Nephron progenitor cell (in vitro differentiated cells): Measurements from ENCODE around the gene GNAI3.

ENCODE experiments used
- DNase-seq: peaks from one replicate; pipeline ENCODE4 v3.0.0; 2021
- H3K27ac Mint-ChIP-seq: 2 replicates; pipeline ENCODE4 v1.8.0; 2021; ENCODE audit warnings: mild to moderate bottlenecking, moderate library complexity, mixed read lengths
- H3K27me3 Mint-ChIP-seq: 2 replicates; pipeline ENCODE4 v1.8.0; 2021; ENCODE audit warnings: mild to moderate bottlenecking, low read depth, mixed read lengths; ENCODE audit not compliant: poor library complexity
- H3K36me3 Mint-ChIP-seq: 2 replicates; pipeline ENCODE4 v1.8.0; 2021; ENCODE audit warnings: low read depth, mixed read lengths
- H3K4me1 Mint-ChIP-seq: 2 replicates; pipeline ENCODE4 v1.8.0; 2021; ENCODE audit warnings: mixed read lengths
- H3K4me3 Mint-ChIP-seq: 2 replicates; pipeline ENCODE4 v1.8.0; 2021; ENCODE audit warnings: mild to moderate bottlenecking, moderate library complexity, mixed read lengths
- H3K9me3 Mint-ChIP-seq: 2 replicates; pipeline ENCODE4 v1.8.0; 2021; ENCODE audit warnings: mild to moderate bottlenecking, moderate library complexity, mixed read lengths
- TF ChIP-seq, protein P1 (sequence below): fragments of 200-600 bp; sonication (generic); IDR thresholded peaks from 2 replicates; pipeline ENCODE4 v1.5.0; 2021; ENCODE audit warnings: antibody characterized with exemption

Gene GNAI3

GRCh38 chr1:109611308-109611990, 63.0 kb downstream of the GNAI3 start:
- no peaks in the 10 kb centered on the region for H3K36me3 Mint-ChIP-seq
- H3K27me3 Mint-ChIP-seq, result peaks cover 14% of the 10 kb centered on the region
- no peak for DNase-seq
- no peak overlapping the region for H3K4me3 Mint-ChIP-seq
- H3K9me3 Mint-ChIP-seq, result no peaks in the 10 kb centered on the region
- TF ChIP-seq, protein P1, sequence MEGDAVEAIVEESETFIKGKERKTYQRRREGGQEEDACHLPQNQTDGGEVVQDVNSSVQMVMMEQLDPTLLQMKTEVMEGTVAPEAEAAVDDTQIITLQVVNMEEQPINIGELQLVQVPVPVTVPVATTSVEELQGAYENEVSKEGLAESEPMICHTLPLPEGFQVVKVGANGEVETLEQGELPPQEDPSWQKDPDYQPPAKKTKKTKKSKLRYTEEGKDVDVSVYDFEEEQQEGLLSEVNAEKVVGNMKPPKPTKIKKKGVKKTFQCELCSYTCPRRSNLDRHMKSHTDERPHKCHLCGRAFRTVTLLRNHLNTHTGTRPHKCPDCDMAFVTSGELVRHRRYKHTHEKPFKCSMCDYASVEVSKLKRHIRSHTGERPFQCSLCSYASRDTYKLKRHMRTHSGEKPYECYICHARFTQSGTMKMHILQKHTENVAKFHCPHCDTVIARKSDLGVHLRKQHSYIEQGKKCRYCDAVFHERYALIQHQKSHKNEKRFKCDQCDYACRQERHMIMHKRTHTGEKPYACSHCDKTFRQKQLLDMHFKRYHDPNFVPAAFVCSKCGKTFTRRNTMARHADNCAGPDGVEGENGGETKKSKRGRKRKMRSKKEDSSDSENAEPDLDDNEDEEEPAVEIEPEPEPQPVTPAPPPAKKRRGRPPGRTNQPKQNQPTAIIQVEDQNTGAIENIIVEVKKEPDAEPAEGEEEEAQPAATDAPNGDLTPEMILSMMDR, result no peak
- H3K4me1 Mint-ChIP-seq, result peaks cover 45% of the 10 kb centered on the region
- H3K27ac Mint-ChIP-seq, result peak overlapping the region; percentile 60

DNA sequence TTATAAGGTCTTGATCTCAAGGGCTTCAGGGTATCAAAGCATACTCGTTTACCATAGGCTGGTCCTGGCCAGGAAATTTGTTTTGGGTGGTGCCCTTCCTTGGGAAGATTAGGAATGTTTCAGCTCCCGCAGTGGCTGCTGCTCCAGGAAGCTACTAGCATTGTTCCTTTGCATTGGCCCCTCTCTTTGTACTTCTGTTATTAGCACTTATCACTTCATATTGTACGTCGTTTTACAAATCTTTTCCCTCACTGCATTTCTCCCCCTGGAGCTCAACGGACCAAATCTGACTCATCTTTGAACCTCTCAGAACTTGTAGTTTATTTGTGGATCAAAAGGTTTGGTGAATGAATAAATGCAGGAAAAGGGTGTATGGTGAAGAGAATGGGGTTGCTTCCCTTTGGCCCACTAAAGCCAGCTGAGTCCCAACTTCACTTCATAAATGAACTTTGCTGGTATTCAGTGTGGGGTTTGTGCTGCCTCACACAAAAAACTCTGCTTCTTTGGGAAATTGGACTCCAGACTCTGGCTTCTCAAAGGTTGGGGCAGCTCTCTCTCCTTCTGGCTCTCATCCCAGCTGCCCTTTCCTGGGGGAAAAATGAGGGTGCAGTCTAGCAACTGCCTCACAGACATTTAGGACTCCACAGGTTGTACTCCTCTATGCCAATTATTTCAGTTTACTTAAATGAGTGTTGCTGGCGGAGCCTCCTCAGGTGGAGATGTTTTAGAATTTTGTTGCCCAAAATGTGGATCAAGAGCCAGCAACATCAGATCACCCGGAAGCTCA, 65.1 kb downstream of the GNAI3 start:
- DNase-seq, result no peak
- H3K27ac Mint-ChIP-seq, result no peak overlapping the region
- no peaks in the 10 kb centered on the region for H3K36me3 Mint-ChIP-seq
- peaks cover 14% of the 10 kb centered on the region for H3K27me3 Mint-ChIP-seq
- no peaks in the 10 kb centered on the region for H3K9me3 Mint-ChIP-seq
- TF ChIP-seq, protein P1, result no peak
- peaks cover 61% of the 10 kb centered on the region for H3K4me1 Mint-ChIP-seq
- no peak overlapping the region for H3K4me3 Mint-ChIP-seq

DNA sequence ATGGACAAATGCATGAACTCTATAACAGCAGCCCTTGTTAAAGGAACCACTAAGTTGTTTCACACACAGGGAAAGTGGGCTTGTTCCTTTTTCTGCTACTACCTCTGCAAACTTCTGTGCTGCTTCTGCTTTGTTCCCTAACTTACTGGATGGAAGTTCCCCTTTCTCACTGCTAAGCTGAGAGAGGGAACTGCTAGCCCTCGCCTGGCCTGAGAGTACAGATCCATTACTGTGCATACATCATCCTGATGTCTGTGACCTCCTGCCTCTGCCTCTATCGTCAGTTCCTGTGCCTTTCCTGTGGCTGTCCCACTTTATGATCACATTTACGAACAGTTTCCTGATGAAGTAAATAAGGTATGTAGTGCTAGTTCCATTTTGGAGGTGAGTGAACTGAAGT, 67.5 kb downstream of the GNAI3 start:
- H3K9me3 Mint-ChIP-seq, result no peaks in the 10 kb centered on the region
- peaks cover 8% of the 10 kb centered on the region for H3K27me3 Mint-ChIP-seq
- no peak overlapping the region for H3K4me3 Mint-ChIP-seq
- H3K36me3 Mint-ChIP-seq, result no peaks in the 10 kb centered on the region
- DNase-seq, result no peak
- peaks cover 72% of the 10 kb centered on the region for H3K4me1 Mint-ChIP-seq
- TF ChIP-seq, protein P1, result no peak
- peak overlapping the region; percentile 9 for H3K27ac Mint-ChIP-seq

DNA sequence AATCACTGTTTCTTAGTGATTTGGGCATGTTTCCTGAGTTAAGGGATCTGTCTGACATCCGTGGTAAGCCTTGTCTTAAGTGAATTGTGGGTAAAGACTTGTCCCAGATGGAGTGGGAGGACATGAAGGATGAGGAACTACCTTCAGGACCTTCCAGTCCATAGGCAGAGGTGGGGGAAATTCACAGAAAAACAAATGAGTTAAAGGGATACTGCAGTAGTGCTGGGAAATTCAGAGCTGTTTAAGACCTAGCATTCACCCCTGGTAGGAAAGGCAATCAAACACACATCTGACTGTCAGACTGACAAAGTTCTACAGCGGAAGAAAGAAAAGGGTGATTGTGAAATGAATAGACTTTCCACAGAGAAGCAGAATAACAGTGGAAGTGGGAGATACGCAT, 68.0 kb downstream of the GNAI3 start:
- Mint-ChIP-seq H3K4me1 (peaks cover 71% of the 10 kb centered on the region), H3K27me3 (peaks cover 8% of the 10 kb centered on the region), H3K4me3 (peak overlapping the region; percentile 0), H3K9me3 (no peaks in the 10 kb centered on the region), H3K36me3 (no peaks in the 10 kb centered on the region), H3K27ac (peak overlapping the region; percentile 20)
- DNase-seq, result no peak
- TF ChIP-seq, protein P1, result no peak

GRCh38 chr1:109617291-109617801, 68.9 kb downstream of the GNAI3 start:
- DNase-seq, result no peak
- H3K27me3 Mint-ChIP-seq, result peaks cover 8% of the 10 kb centered on the region
- H3K36me3 Mint-ChIP-seq, result no peaks in the 10 kb centered on the region
- TF ChIP-seq, protein P1, result no peak
- no peaks in the 10 kb centered on the region for H3K9me3 Mint-ChIP-seq
- no peak overlapping the region for H3K4me3 Mint-ChIP-seq
- H3K27ac Mint-ChIP-seq, result peak overlapping the region; percentile 60
- H3K4me1 Mint-ChIP-seq, result peaks cover 71% of the 10 kb centered on the region
